Prostate gland (tissue), 2 donors: ENCODE results near the gene ERP44.

Experiments
- POLR2A ChIP-seq: fragments of 450-650 bp; IDR thresholded peaks from one replicate; pipeline ENCODE4 v1.6.1; 2016; ENCODE audit warnings: antibody characterized with exemption, mild to moderate bottlenecking
- POLR2AphosphoS5 ChIP-seq: sonication (generic); formaldehyde crosslinking; IDR thresholded peaks from one replicate; pipeline ENCODE4 v1.6.1; 2017; ENCODE audit warnings: antibody characterized with exemption
- TF ChIP-seq, protein P1 (sequence below), 4 experiments: fragments of 200-600 bp in 2 of 4; fragments of 450-650 bp in 2 of 4; sonication (generic) in 2 of 4; IDR thresholded peaks; 1 replicate in 3 of 4; 2 replicates in 1 of 4; pipeline ENCODE4 v1.5.1; 2016 to 2019; ENCODE audit warnings: antibody characterized with exemption in 4 of 4, mild to moderate bottlenecking in 2 of 4, moderate library complexity in 2 of 4

DNA sequence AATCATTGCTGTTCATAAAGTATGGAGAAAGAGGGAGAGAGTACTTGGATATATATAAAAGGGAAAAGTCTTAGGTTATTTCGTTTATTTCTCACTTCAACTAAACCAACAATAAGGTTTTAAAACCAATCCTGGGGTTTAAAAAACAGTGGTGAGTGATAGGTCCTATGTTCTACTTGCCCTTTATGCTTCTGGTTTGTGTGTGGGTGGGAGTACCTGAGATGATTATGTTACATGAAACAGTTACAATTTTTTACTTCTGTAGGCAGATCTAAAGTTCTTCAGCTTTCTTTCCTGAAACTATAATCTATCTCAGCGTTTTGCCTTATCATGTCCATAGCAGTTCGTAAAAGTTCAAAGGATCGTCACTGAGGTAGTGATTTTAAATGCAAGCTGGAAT, 143.2 kb downstream of the ERP44 start:
- TF ChIP-seq, protein P1, sequence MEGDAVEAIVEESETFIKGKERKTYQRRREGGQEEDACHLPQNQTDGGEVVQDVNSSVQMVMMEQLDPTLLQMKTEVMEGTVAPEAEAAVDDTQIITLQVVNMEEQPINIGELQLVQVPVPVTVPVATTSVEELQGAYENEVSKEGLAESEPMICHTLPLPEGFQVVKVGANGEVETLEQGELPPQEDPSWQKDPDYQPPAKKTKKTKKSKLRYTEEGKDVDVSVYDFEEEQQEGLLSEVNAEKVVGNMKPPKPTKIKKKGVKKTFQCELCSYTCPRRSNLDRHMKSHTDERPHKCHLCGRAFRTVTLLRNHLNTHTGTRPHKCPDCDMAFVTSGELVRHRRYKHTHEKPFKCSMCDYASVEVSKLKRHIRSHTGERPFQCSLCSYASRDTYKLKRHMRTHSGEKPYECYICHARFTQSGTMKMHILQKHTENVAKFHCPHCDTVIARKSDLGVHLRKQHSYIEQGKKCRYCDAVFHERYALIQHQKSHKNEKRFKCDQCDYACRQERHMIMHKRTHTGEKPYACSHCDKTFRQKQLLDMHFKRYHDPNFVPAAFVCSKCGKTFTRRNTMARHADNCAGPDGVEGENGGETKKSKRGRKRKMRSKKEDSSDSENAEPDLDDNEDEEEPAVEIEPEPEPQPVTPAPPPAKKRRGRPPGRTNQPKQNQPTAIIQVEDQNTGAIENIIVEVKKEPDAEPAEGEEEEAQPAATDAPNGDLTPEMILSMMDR (IDR thresholded peaks at IDR 0.05): no peak
- TF ChIP-seq POLR2A: no peak
- TF ChIP-seq POLR2AphosphoS5: no peak
